Right hindlimb (tissue), 1 donor: ENCODE results near the gene OR52H1.
"Not testable (repeated sequence)": the region's sequence is repeated elsewhere in the genome, so short reads cannot be mapped to it uniquely, and the experiment has no call there.

Experiments
- DNase-seq: peaks from one replicate; pipeline ENCODE4 v3.0.0-alpha.2; 2018

The OR52H1 gene

DNA sequence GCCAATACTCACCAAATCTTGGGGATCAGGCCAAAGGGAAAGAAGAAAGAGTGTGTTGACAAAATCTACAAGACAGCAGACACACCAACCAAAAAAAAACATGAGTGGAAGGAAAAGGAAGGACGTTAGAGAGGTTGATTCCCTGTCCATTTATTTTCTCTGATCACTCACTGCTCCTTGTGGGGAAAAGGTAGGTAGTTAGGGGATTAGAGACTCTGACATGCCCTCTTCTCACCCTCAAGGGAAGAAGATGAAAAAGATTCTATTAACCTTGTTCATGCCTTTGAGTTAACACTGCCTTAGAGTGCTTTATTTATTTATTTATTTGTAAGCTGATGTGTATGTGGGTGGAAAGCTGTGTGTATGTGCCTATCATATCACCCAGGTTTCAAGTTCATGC is at the start of gene OR52H1:
TSS of gene OR52H1 (minus strand) at position 101 of the 400 bp plus-strand sequence. CDS start 3,035 bp downstream, outside the sequence.
- DNase-seq = no peak

DNA sequence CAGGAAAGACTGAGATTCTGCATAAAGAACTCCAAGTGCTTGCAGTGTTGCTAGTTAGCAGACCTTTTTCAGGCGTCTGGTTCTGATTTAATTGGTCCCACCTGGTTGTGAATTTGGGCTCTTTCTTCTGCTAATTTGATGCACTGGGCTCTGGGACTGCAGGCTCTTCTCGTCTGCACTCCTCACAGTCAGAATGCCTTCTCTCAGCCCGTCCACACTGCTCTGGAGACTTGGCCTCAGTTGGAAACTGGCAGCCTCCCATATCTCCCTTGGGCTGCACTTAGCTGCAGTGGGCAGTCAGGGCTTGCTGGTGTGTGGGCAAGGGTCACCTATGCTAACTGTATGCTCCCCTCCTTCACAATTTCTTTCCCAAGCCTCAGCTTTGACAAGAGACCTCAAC is 49.6 kb upstream of the OR52H1 start:
- no peak for DNase-seq

DNA sequence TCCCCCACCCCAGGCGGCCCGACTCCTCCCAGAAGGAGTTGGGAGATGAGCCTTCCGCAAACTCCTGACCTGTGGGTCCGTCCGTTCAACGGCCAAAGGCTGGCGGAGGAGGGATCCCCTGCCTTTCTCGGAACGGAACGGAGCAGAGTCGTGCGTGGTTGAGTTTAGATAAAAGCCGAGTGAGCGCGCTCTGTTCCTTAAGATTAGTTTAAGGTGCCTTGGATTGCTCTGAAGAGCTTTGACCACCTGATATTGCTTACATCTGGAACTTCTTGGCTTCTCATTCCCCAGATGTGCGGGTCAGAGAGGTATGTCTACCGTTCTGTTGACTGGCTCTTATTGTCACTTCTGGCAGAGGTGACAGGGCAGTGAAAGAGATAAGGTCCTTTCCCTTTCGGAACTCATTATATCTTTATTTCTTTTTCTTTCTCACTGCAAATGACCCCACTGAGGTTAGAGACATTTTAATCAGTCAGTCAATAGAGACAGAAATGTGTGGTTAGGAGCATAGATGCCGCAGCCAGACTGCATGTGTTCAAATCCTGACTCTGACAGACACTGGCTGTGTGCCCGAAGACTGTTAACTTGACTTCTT is 48.4 kb upstream of the OR52H1 start, which contains the start of gene TRIM6:
TSS of gene TRIM6 (plus strand) at position 31 of the 595 bp plus-strand sequence. CDS start at position 292, 261 bp downstream.
- DNase-seq = peak; percentile 74

DNA sequence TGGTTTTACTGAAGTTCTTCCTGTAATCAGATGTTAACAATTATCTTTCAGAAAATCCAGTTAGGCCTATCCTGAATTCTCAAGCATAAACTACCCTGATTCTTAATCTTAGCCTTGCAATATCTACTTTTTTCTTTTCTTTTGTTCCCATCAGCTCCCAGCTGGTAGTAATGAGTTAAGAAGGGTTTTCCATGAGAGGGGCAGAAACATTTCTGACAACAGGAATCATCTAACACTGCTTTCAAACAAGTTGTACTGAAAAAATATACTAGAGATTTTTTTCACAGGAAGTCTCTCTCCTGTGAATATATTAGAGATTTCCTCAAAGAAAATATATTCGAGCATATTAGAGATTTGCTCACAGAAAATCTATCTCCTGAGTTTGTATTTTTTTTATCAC is 44.8 kb upstream of the OR52H1 start:
- no peak for DNase-seq

DNA sequence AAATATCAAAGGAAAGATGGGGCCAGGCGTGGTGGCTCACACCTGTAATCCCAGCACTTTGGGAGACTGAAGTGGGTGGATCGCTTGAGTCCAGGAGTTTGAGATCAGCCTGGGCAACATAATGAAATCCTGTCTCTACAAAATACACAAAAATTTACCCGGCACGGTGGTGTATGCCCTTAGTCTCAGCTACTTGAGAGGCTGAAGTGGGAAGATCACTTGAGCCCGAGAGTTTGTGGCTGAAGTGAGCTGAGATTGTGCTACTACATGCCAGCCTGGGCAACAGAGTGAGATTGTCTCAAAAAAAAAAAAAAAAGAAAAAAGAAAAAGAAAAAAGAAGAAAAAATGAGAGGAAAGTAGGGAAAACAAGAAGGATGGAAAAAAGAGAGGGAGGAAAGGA is 44.3 kb upstream of the OR52H1 start:
- no peak for DNase-seq

DNA sequence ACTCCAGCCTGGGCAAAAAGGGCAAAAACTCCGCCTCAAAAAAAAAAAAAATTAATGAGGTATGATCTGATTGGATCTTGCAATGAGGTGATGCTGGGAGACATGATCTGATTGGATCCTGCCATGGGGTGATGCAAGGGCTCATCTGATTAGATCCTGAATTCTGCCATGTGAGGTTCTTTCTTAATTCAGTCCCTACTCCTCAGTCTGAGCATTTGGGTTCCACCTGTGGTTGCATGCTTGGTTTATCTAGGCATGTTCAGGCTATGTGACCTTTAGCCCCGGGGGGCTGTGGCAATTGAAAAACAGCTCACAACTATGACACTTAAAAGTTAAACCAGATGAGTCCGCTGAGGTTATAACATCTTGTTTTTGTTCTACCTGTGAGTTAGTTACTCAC is 43.3 kb upstream of the OR52H1 start:
- DNase-seq = no peak

DNA sequence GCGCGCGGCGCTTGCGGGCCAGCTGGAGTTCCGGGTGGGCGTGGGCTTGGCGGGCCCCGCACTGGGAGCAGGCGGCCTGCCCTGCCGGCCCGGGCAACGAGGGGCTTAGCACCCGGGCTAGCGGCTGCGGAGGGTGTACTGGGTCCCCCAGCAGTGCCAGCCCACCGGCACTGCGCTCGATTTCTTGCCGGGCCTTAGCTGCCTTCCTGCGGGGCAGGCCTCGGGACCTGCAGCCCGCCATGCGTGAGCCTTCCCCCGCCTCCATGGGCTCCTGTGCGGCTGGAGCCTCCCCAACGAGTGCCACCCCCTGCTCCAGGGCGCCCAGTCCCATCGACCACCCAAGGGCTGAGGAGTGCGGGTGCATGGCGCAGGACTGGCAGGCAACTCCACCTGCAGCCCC is 41.6 kb upstream of the OR52H1 start:
- DNase-seq = not testable (repeated sequence)

DNA sequence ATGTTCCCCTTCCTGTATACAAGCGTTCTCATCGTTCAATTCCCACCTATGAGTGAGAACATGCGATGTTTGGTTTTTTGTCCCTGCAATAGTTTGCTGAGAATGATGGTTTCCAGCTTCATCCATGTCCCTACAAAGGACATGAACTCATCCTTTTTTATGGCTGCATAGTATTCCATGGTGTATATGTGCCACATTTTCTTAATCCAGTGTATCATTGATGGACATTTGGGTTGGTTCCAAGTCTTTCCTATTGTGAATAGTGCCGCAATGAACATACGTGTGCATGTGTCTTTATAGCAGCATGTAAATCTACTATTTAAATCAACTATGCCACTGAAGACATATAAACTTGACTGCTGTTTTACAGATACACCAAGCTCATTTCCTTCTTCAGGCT is 36.1 kb upstream of the OR52H1 start:
- DNase-seq = not testable (repeated sequence)

DNA sequence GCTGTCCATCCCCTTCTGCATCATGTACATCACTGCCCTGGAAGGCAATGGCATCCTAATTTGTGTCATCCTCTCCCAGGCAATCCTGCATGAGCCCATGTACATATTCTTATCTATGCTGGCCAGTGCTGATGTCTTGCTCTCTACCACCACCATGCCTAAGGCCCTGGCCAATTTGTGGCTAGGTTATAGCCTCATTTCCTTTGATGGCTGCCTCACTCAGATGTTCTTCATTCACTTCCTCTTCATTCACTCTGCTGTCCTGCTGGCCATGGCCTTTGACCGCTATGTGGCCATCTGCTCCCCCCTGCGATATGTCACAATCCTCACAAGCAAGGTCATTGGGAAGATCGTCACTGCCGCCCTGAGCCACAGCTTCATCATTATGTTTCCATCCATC is 32.7 kb upstream of the OR52H1 start:
- no peak for DNase-seq

DNA sequence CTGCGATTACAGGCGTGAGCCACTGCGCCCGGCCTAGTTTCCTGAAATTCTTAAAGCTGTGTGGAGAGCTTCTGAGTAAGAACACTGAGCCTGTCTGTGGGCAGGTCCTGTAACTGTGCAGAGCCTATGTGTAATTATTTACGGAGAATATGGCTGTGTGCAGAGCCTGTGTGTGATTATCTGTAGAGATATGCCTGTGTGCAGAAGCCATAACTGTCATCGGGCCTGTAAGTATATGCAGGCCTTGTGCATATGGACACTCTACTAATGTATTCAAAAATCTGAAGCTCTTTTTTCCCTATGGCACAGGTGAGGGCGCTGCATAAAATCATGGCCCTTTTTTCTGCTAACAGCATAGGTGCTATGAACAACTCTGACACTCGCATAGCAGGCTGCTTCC is 32.2 kb upstream of the OR52H1 start, which contains the start of gene OR52B6:
TSS of gene OR52B6 (plus strand) at position 301 of the 400 bp plus-strand sequence. CDS start at position 301, 0 bp downstream.
- DNase-seq = no peak

DNA sequence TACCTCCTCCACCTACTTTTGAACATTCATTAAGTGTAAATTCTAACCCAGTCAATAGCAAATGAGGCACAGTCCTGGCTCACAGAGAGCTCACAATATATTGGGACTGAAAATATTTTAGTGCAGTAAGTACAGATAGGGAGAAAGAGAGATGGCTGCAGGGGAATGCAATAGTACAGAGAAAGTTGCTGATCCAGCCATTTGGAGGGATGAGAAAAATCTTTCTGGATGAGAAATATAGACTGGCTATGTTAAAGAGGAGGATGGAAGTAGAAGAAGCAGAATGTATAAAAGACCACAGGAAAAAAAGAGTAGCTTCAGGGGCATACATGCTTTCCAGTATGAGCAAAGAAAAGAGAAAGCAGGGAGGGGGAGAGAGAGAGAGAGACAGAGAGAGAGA is 28.8 kb upstream of the OR52H1 start:
- no peak for DNase-seq

DNA sequence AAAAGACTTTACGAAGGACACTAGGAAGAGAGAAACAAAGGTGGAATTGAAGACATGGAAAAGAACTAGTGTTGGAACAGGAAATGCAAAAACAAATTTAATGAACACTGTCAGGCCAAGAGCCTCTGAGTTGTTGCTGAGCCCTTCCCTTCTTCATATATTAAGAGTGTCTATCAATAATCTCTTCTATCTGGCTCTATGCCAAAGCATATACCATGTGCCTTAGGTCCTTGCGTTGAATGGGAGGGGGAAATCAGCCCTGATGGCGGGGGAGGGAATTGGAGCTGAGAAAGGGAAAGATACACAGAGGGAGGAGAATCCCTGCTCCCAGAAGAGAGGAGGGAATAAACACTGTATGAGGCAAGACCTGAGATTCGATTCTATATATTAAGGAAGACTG is 26.8 kb upstream of the OR52H1 start:
- no peak for DNase-seq

DNA sequence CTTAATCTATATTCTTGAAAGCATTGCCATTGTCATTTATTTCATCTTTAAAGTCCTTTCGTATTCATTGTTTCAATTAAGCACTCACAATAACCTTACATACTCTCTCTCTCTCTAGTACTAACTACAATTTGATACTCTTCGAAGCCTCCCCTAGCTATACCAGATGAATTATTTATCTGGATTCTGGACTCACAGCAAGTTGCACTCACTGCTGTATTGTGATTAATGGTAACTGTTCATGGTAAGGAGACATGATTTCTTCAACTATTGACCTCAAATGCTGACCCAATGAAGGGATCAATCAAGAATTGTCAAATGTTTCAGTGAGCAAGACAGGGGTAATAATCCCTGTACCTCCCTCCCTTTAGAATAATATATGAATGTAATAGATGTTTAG is 26.3 kb upstream of the OR52H1 start:
- no peak for DNase-seq

DNA sequence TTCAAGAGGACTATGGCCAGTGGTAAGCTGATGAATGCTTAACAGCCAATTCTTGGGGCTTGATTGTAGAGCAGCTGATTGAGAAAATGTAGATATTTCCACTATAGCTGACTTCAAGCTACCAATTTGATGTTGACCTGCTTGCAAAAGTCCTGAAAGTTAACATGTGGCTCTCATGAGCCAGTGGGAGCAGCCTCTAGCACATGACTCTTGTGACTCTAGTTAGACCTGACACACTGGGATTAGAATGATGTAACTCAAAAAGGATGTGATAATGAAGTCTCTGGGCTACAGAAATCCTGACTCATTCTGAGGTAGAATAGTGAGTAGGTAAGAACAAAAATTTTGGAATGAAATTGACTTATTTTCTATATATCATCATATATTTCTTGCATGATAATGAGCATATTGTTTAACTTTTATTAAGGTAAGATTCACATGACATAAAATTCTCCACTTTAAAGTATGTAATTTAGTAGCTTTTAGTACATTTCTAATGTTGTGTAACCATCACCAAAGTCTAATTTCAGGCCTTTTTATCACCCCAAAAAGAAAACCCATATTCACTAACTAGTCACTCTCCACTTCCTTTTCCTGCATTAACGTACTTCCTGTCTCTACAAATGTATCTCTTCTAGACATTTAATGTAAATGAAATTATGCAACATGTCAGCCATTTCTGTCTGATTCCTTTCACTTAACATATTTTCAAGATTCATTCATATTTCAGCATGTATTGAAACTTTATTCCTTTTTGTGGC is 16.1 kb upstream of the OR52H1 start:
- DNase-seq = no peak

DNA sequence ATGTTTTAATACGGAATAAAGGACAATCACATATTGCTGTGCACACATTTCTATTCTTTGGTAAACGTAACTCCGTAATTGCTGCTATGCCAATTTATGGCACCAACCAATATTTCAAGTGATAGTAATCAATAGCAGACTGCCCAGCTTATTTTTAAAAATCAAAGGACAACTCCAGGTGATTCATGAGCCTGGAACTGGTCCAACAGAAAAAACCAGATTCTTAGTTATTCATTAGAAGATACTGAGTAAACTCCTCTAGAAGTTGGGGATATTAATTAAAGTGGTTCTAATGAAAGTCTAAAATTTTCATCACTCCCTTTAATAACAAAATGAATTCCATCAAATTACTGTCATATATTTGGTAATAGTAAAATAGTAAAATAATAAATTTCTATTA is 9.4 kb upstream of the OR52H1 start:
- no peak for DNase-seq

DNA sequence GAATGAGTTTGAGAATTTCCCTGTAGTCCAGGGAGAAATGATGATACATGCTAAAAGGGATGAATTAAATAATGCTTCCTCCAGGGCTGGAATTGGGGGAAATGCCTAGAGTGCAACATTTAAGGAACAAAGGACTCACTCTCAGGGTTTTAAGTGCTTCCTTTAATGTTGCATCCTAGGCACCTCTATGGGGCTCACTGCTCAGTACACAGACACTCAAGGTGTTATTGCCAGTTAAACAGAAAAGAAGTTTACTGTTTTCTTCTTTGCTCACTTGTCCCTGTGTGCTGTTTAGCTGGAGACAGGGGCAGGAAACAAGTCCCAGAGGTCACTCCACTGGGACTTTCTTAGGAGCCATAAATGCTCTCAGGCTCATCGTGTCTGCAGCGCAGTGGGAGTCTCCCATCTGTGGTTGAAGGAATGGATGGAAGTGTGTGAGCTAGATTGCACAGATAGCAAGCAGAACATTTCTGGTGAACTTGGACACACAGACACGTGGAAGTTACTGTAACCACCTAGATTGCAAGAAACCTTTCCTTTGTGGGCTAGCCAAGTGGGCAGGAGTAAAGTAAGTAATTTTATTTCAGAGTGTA is 8.4 kb upstream of the OR52H1 start:
- no peak for DNase-seq

DNA sequence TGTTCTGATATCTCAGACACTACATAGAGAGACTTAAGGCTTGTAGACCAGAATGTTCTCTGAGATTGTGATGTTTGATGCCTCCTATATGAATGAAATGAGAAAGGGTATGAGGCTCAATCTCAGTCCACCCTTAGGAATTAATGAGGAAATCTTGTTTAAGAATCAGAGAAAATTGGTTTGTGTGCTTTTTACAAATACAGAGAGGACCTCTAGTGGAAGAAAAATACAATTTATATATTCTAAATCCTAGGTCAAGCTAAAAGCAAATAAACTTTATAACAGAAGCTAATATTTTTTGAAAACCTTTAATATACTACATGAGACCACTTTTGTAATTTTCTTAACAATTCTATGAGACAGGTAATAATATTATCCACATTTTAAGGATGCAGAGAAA is 5.0 kb upstream of the OR52H1 start:
- DNase-seq = no peak

DNA sequence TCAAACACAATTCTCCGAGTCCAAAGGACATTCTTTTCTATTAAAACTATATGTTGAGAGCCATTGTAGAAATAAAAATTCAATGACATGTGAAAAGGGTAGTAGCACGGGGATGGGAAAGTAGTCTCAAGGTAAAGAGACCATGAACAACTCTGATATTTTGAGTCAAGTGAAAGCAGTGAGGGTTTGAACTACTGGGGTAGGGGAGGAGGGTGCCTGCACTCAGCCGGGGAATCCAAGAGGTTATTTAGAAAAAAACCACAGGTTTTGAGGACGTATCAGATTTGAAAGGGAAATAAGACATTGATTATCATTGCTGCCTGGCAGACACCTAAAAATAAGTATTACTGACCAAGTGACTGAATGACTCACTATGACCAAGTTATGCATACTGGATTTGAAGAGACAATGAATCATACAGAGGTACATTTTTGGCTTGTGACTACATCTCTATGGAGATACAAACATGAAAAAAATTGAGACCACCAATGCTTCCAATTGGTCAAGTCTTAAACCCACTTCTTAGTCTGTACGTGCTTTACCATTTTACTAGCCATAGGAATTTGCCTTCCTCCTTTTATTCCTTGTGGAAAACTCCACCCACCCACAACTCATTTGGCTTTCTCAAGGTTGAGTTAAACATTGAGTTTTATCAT is 2.2 kb upstream of the OR52H1 start:
- no peak for DNase-seq

DNA sequence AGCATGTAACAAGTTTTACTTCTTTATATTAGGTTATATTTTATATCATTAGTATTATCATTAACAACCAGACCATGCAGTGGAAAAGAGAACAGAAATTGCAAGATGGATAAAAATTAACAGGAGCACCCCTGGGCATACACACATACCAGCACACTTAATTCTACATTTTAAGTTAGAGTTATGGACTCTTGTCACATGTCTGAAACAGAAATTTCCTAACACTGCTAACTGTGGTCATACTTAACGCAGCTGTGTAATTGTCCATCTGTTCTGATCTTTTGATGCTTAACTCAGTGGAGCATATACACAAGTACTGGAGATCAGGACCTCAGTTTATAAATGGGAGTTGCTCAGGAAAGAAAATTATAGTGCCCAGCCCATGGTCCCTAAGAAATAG is 358 bp downstream of the OR52H1 start:
- no peak for DNase-seq

DNA sequence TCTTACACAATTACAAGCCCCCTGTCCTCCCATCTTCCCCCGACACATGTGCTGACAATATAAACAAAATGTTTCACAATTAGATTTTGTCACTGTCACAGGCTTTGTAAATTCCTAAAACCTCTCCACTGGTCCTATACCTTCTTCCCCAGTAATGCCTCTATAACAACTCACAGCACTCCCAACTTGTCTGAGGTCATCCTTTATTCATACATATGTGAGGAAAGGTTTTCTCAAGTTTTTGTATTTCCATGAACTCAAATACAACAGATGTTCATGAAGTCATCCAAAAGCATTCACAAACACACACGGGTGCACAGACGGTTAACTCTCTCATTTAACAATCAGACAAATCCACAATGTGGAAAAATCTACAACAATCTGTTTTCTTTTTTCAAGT is 1.9 kb downstream of the OR52H1 start:
- no peak for DNase-seq

DNA sequence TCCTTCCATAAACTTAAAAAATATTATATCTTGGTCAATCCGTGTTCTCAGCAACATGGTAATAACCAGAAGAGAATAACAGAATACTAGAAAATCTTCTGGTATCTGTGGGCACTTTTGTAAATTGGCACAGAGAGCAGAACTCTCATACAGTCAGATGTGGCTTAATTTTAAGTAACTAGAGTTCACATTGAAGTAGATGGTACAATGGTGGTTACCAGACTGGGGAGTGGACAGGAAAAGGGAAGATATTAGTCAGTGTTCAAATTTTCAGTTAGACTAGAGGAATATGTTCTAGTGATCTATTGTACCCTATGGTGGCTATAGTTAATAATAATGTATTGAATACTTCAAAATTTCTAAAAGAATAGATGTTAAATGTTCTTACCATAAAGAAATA is 6.9 kb downstream of the OR52H1 start:
- no peak for DNase-seq

DNA sequence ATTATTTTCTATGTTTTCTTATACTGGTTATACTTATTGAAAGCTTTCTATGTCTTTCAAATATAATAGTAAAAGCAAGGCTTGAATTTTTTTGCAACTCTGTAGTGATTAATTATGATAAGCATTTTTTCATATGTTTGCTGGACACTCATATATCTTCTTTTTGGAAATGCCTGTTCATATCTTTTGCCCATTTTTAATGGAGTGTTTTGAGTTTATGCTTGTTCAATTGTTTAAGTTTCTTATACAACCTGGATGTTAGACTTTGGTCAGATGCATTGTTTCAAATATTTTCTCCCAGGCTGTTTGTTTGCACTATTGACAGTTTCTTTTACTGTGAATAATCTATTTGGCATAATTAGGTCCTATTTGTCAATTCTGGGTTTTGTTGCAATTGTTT is 11.9 kb downstream of the OR52H1 start:
- DNase-seq = no peak

DNA sequence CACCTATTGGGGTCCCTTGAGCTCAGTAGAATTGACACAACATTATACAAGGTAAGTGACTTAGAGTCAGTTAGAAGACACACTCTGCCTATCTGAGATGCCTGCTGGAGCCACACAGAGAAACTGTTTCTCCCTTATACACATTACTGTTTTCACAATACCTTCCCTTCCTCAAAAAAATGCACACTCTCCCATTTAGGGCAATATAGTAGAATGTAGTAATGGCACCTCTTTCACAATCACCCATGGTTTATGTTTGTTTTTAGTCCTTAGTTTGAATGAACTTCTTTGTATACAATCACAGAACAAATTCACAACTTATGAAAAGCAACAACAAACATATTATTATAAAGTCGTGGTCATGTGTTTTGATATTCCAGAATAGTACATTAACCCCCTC is 14.3 kb downstream of the OR52H1 start:
- no peak for DNase-seq
